ENCODE results near the gene S100A11. TPM values are rescaled to one million over a fixed set of nuclear protein-coding genes. Genes with fewer than 3 reads are reported as not detected.

Gene S100A11

DNA sequence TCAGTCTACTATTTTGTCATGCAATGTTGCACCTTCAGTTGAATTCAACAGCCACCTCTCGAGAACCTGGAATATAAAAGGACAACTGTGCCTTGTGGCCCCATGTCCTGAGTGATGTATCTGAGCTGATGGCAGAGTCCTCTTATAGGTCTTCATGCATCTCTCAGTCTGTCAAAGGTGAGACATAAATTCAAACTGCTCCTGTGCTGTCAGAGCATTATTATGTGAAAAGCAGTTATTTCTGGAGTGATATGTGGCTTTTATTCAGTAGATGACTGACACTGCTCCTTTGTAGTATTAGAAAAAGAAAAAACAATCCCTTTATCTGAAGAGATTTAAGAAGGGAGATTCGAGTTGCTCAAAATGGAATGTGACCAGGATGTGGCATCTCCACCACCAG is 51.5 kb downstream of the S100A11 start:
- Histone ChIP-seq H3K79me1 (ENCODE audit: low read length) (no peaks in the 10 kb centered on the region), H3K27me3 (ENCODE audit: insufficient read depth, low read length, poor library complexity) (no peaks in the 10 kb centered on the region), H3K36me3 (ENCODE audit: control insufficient read depth, insufficient read depth, low read length) (peaks cover 5% of the 10 kb centered on the region), H3K4me2 (ENCODE audit: low read length) (no peak overlapping the region), H2BK120ac (ENCODE audit: low read depth, low read length) (no peak overlapping the region), H3K9ac (ENCODE audit: low read length) (no peak overlapping the region), H3K4me3 (ENCODE audit: low read length) (no peak overlapping the region), H3K18ac (ENCODE audit: low read length) (no peak overlapping the region), H2BK15ac (replicated peaks; ENCODE audit: low read depth) (no peak overlapping the region), H3K79me2 (ENCODE audit: control insufficient read depth, insufficient read depth, low read length) (peaks cover 10% of the 10 kb centered on the region), H3K27ac (ENCODE audit: low read depth, low read length) (no peak overlapping the region), H3K4me1 (ENCODE audit: control insufficient read depth, low read depth, low read length) (peaks cover 13% of the 10 kb centered on the region), H3K4ac (ENCODE audit: low read depth, low read length) (no peak overlapping the region), H2BK5ac (ENCODE audit: low read length) (no peak overlapping the region), H2AK5ac (ENCODE audit: low read length) (no peak overlapping the region), H4K8ac (ENCODE audit: low read depth, low read length) (no peak overlapping the region), H3K23ac (ENCODE audit: low read length) (no peak overlapping the region), H4K5ac (ENCODE audit: low read length) (no peak overlapping the region), H3K56ac (ENCODE audit: low read length) (no peak overlapping the region)
- WGBS (ENCODE audit: extremely low coverage, insufficient coverage, low lambda C conversion rate) = no CpG with 5 or more reads among the region's 2 CpGs
- no peak for DNase-seq

DNA sequence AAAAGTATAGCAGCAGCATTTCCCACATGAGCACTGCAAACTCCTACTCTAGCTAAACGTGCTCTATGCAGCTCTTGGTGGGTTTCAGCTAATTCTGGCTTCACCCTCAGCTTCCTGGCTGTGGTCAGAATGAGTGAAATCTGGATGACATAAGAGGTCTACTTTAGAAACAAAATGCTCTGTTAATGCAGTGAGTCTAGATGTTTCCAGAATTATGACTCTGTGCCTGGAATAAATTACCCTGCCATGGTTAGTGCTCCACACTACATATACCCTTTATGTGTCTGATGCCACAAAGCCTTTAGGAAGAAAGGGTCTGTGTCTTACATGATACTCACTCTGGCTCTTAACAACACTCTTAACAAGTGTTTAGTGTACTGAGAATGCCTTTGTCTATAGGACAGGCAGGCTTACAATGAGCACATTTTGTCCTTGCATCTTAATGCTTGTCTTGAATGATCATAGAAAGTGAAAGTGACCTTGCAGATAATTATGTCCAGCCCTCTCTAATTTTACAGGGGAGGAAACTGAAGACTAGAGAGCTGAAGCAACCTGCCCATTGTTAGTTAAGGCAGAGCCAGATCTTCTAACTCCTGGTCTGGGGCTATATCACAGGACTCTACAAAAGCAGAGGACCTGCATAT is 52.4 kb downstream of the S100A11 start:
- Histone ChIP-seq H3K23ac (ENCODE audit: low read length) (no peak overlapping the region), H3K4me1 (ENCODE audit: control insufficient read depth, low read depth, low read length) (peaks cover 16% of the 10 kb centered on the region), H3K27me3 (ENCODE audit: insufficient read depth, low read length, poor library complexity) (no peaks in the 10 kb centered on the region), H2BK120ac (ENCODE audit: low read depth, low read length) (no peak overlapping the region), H2AK5ac (ENCODE audit: low read length) (no peak overlapping the region), H3K27ac (ENCODE audit: low read depth, low read length) (no peak overlapping the region), H4K5ac (ENCODE audit: low read length) (no peak overlapping the region), H3K18ac (ENCODE audit: low read length) (no peak overlapping the region), H3K9ac (ENCODE audit: low read length) (no peak overlapping the region), H3K36me3 (ENCODE audit: control insufficient read depth, insufficient read depth, low read length) (peaks cover 5% of the 10 kb centered on the region), H2BK15ac (replicated peaks; ENCODE audit: low read depth) (no peak overlapping the region), H4K8ac (ENCODE audit: low read depth, low read length) (no peak overlapping the region), H3K79me1 (ENCODE audit: low read length) (no peaks in the 10 kb centered on the region), H3K56ac (ENCODE audit: low read length) (no peak overlapping the region), H3K79me2 (ENCODE audit: control insufficient read depth, insufficient read depth, low read length) (peaks cover 3% of the 10 kb centered on the region), H3K4me2 (ENCODE audit: low read length) (no peak overlapping the region), H3K4me3 (ENCODE audit: low read length) (no peak overlapping the region), H3K4ac (ENCODE audit: low read depth, low read length) (no peak overlapping the region), H2BK5ac (ENCODE audit: low read length) (no peak overlapping the region)
- no CpG with 5 or more reads among the region's 1 CpG for WGBS (ENCODE audit: extremely low coverage, insufficient coverage, low lambda C conversion rate)
- no peak for DNase-seq

Small RNA genes lying within 50 kb of the gene (small RNA-seq; reads per million reads assigned to genes)
- gene SPTLC1P4 (ENCODE audit: insufficient read depth) = not detected
